GM23338 (cell line): ENCODE measurements around the gene TMEM237. TPM values are rescaled to one million over a fixed set of nuclear protein-coding genes. Genes with fewer than 3 reads are reported as not detected.

Source experiments
- ATAC-seq: fragments of 200-7000 bp; cut with Tn5 transposase; 3 replicates; pipeline ENCODE4 v1.9.1; 2020
- DNase-seq: peaks from one replicate; pipeline ENCODE4 v3.0.0-alpha.2; 2015; ENCODE audit warnings: low spot score
- H2AFZ ChIP-seq: fragments of 200-600 bp; sonication (generic); 2 replicates; pipeline ENCODE4 v1.8.0; 2016; ENCODE audit warnings: antibody characterized with exemption, mild to moderate bottlenecking, moderate library complexity
- H3F3A ChIP-seq: fragments of 200-600 bp; sonication (generic); replicated peaks from 2 replicates; pipeline ENCODE4 v1.8.0; 2017; ENCODE audit warnings: antibody characterized with exemption, mixed run types, low read depth
- H3K27ac ChIP-seq: fragments of 200-600 bp; sonication (generic); 2 replicates; pipeline ENCODE4 v1.6.1; 2016; ENCODE audit warnings: low read depth
- H3K27me3 ChIP-seq: fragments of 200-600 bp; sonication (generic); 2 replicates; pipeline ENCODE4 v1.8.0; 2016; ENCODE audit warnings: mild to moderate bottlenecking, mixed run types, moderate library complexity; ENCODE audit not compliant: insufficient read depth
- H3K36me3 ChIP-seq: fragments of 200-600 bp; sonication (generic); 2 replicates; pipeline ENCODE4 v1.8.0; 2016; ENCODE audit warnings: mild to moderate bottlenecking; ENCODE audit not compliant: insufficient read depth
- H3K4me1 ChIP-seq: fragments of 200-600 bp; sonication (generic); 2 replicates; pipeline ENCODE4 v1.8.0; 2016; ENCODE audit warnings: mild to moderate bottlenecking, moderate library complexity; ENCODE audit not compliant: insufficient read depth
- H3K4me2 ChIP-seq: fragments of 200-600 bp; sonication (generic); 2 replicates; pipeline ENCODE4 v1.7.1; 2017; ENCODE audit warnings: mixed run types
- H3K4me3 ChIP-seq: fragments of 200-600 bp; sonication (generic); 2 replicates; pipeline ENCODE4 v1.6.1; 2016; ENCODE audit warnings: mixed run types
- H3K79me2 ChIP-seq: fragments of 200-600 bp; sonication (generic); replicated peaks from 2 replicates; pipeline ENCODE4 v1.8.0; 2017; ENCODE audit warnings: mild to moderate bottlenecking; ENCODE audit not compliant: insufficient read depth
- H3K9me2 ChIP-seq: fragments of 200-600 bp; sonication (generic); 2 replicates; pipeline ENCODE4 v1.8.0; 2017; ENCODE audit not compliant: insufficient read depth
- H4K20me1 ChIP-seq: fragments of 200-600 bp; sonication (generic); replicated peaks from 2 replicates; pipeline ENCODE4 v1.8.0; 2017; ENCODE audit warnings: mild to moderate bottlenecking; ENCODE audit not compliant: insufficient read depth
- H3K27ac Mint-ChIP-seq: 2 replicates; pipeline ENCODE4 v1.8.0; 2020; ENCODE audit warnings: inconsistent platforms, mild to moderate bottlenecking, moderate library complexity, mixed read lengths
- H3K27me3 Mint-ChIP-seq: 3 replicates; pipeline ENCODE4 v1.8.0; 2022; ENCODE audit warnings: low read depth, mild to moderate bottlenecking, moderate library complexity, mixed read lengths, inconsistent platforms; ENCODE audit not compliant: insufficient read depth, poor library complexity
- H3K36me3 Mint-ChIP-seq: 3 replicates; pipeline ENCODE4 v1.8.0; 2021; ENCODE audit warnings: low read depth, mild to moderate bottlenecking, inconsistent platforms, moderate library complexity, mixed read lengths
- H3K4me1 Mint-ChIP-seq: 3 replicates; pipeline ENCODE4 v1.8.0; 2020; ENCODE audit warnings: mild to moderate bottlenecking, inconsistent platforms, mixed read lengths
- H3K4me3 Mint-ChIP-seq: 3 replicates; pipeline ENCODE4 v1.8.0; 2021; ENCODE audit warnings: moderate library complexity, mild to moderate bottlenecking, inconsistent platforms, mixed read lengths
- H3K9me3 Mint-ChIP-seq: 3 replicates; pipeline ENCODE4 v1.8.0; 2020; ENCODE audit warnings: moderate library complexity, mild to moderate bottlenecking, inconsistent platforms, mixed read lengths
- CREB1 ChIP-seq: fragments of 250-450 bp; sonication (Bioruptor Pico); IDR thresholded peaks from 2 replicates; pipeline ENCODE4 v1.5.0; 2020; ENCODE audit warnings: low read depth, mild to moderate bottlenecking, moderate library complexity
- EZH2 ChIP-seq: fragments of 200-600 bp; sonication (generic); IDR thresholded peaks from one replicate; pipeline ENCODE4 v1.8.0; 2017; ENCODE audit warnings: antibody characterized with exemption, mild to moderate bottlenecking, low read depth; ENCODE audit not compliant: unreplicated experiment
- EZH2phosphoT487 ChIP-seq: fragments of 200-600 bp; sonication (generic); IDR thresholded peaks from one replicate; pipeline ENCODE4 v1.8.1; 2018; ENCODE audit warnings: antibody characterized with exemption; ENCODE audit not compliant: unreplicated experiment
- JUNB ChIP-seq: IDR thresholded peaks from one replicate; pipeline ENCODE4 v1.6.1; 2016; ENCODE audit warnings: antibody characterized with exemption; ENCODE audit not compliant: unreplicated experiment
- NANOG ChIP-seq: IDR thresholded peaks from 2 replicates; pipeline ENCODE4 v1.6.1; 2016; ENCODE audit warnings: antibody characterized with exemption, borderline replicate concordance
- POLR2AphosphoS5 ChIP-seq: IDR thresholded peaks from 2 replicates; pipeline ENCODE4 v1.6.1; 2016; ENCODE audit warnings: antibody characterized with exemption, low read depth
- STAT1 ChIP-seq: IDR thresholded peaks from one replicate; pipeline ENCODE4 v1.6.1; 2016; ENCODE audit warnings: antibody characterized with exemption; ENCODE audit not compliant: unreplicated experiment
- ZNF114 ChIP-seq: fragments of 250-450 bp; sonication (Bioruptor Pico); IDR thresholded peaks from 2 replicates; pipeline ENCODE4 v1.5.0; 2020; ENCODE audit warnings: mild to moderate bottlenecking, moderate library complexity
- ZNF331 ChIP-seq: fragments of 250-450 bp; sonication (Bioruptor Pico); IDR thresholded peaks from 2 replicates; pipeline ENCODE4 v1.5.0; 2020; ENCODE audit warnings: low read depth, mild to moderate bottlenecking, moderate library complexity
- ZNF462 ChIP-seq: fragments of 250-450 bp; sonication (Bioruptor Pico); IDR thresholded peaks from 2 replicates; pipeline ENCODE4 v1.5.0; 2020; ENCODE audit warnings: mild to moderate bottlenecking, moderate library complexity
- polyA plus RNA-seq: library from polyadenylated mRNA; unstranded; fragments of >200 nt; fragmentation: Nextera tagmentation; extraction: Ambion mirVana; gene quantifications from 2 replicates; pipeline ENCODE4 v1.2.1, GENCODE V29; 2016
- total RNA-seq: library from RNA; depleted of rRNA; stranded (reverse); fragments of >200 nt; shearing (Covaris generic); gene quantifications from 2 replicates; pipeline ENCODE4 v1.2.3, GENCODE V29; 2014
- TF ChIP-seq, protein P1 (sequence below), 2 experiments: fragments of 200-600 bp in 1 of 2; sonication (generic) in 1 of 2; conservative IDR thresholded peaks; 2 replicates each; pipeline versions ENCODE4 v1.5.1 to v1.6.1; 2016 to 2017; ENCODE audit warnings: antibody characterized with exemption in 2 of 2, low read depth in 2 of 2, mild to moderate bottlenecking in 2 of 2, moderate library complexity in 1 of 2
- TF ChIP-seq, protein P2 (sequence below): IDR thresholded peaks from one replicate; pipeline ENCODE4 v1.6.1; 2018; ENCODE audit warnings: antibody characterized with exemption; ENCODE audit not compliant: unreplicated experiment
- TF ChIP-seq, protein P3 (sequence below): IDR thresholded peaks from 2 replicates; pipeline ENCODE4 v1.6.1; 2016; ENCODE audit warnings: antibody characterized with exemption

The TMEM237 gene
- total and polyA plus RNA-seq, 2 experiments from 2014 or later, result 42.0 to 48.9 TPM

DNA sequence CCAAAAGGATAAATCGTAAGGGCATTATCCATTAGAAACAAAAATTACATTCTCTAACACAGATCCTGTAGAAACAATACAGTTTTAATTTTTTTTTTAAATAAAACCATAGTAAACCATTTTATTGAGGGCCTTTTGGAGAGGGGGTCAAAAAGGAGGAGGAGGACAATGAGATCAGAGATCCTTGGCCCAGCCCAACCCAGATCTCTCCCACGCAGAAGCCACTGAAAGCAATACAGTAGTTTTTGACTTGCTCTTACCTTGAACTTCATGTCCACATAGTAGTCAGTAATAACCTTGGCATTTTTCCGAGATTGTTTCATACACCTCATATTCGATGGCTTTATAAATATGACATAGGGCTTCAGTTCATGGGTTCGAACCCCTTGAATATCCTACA lies 4.1 kb upstream of the TMEM237 start:
- Mint-ChIP-seq H3K36me3 (no peaks in the 10 kb centered on the region; the same call in 2 of the 3 replicates), H3K27ac (no peak overlapping the region), H3K4me3 (no peak overlapping the region), H3K9me3 (no peaks in the 10 kb centered on the region), H3K4me1 (peaks cover 10% of the 10 kb centered on the region), H3K27me3 (peaks cover 9% of the 10 kb centered on the region)
- no peak overlapping the region for H3K4me3 ChIP-seq
- no peaks in the 10 kb centered on the region for H3K27me3 ChIP-seq
- DNase-seq (no peak), ATAC-seq (no peak)
- peaks cover 4% of the 10 kb centered on the region; the same call in 1 of the 2 replicates for H3K4me1 ChIP-seq
- no peaks in the 10 kb centered on the region for H4K20me1 ChIP-seq
- H3K4me2 ChIP-seq, result no peak overlapping the region
- no peak overlapping the region for H3K27ac ChIP-seq
- no peaks in the 10 kb centered on the region for H3K36me3 ChIP-seq
- H2AFZ ChIP-seq, result no peak overlapping the region
- no peaks in the 10 kb centered on the region for H3K79me2 ChIP-seq
- TF ChIP-seq ZNF331 (no peak), NANOG (no peak), EZH2 (no peak), ZNF114 (CRISPR knock-in tag) (no peak), JUNB (no peak), EZH2phosphoT487 (no peak), ZNF462 (CRISPR knock-in tag) (no peak), CREB1 (CRISPR knock-in tag) (no peak), POLR2AphosphoS5 (no peak), STAT1 (no peak)
- TF ChIP-seq, protein P1, sequence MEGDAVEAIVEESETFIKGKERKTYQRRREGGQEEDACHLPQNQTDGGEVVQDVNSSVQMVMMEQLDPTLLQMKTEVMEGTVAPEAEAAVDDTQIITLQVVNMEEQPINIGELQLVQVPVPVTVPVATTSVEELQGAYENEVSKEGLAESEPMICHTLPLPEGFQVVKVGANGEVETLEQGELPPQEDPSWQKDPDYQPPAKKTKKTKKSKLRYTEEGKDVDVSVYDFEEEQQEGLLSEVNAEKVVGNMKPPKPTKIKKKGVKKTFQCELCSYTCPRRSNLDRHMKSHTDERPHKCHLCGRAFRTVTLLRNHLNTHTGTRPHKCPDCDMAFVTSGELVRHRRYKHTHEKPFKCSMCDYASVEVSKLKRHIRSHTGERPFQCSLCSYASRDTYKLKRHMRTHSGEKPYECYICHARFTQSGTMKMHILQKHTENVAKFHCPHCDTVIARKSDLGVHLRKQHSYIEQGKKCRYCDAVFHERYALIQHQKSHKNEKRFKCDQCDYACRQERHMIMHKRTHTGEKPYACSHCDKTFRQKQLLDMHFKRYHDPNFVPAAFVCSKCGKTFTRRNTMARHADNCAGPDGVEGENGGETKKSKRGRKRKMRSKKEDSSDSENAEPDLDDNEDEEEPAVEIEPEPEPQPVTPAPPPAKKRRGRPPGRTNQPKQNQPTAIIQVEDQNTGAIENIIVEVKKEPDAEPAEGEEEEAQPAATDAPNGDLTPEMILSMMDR (conservative IDR thresholded peaks at IDR 0.05; ENCODE audit: low read depth in 2 of 2), result no peak
- TF ChIP-seq, protein P2, sequence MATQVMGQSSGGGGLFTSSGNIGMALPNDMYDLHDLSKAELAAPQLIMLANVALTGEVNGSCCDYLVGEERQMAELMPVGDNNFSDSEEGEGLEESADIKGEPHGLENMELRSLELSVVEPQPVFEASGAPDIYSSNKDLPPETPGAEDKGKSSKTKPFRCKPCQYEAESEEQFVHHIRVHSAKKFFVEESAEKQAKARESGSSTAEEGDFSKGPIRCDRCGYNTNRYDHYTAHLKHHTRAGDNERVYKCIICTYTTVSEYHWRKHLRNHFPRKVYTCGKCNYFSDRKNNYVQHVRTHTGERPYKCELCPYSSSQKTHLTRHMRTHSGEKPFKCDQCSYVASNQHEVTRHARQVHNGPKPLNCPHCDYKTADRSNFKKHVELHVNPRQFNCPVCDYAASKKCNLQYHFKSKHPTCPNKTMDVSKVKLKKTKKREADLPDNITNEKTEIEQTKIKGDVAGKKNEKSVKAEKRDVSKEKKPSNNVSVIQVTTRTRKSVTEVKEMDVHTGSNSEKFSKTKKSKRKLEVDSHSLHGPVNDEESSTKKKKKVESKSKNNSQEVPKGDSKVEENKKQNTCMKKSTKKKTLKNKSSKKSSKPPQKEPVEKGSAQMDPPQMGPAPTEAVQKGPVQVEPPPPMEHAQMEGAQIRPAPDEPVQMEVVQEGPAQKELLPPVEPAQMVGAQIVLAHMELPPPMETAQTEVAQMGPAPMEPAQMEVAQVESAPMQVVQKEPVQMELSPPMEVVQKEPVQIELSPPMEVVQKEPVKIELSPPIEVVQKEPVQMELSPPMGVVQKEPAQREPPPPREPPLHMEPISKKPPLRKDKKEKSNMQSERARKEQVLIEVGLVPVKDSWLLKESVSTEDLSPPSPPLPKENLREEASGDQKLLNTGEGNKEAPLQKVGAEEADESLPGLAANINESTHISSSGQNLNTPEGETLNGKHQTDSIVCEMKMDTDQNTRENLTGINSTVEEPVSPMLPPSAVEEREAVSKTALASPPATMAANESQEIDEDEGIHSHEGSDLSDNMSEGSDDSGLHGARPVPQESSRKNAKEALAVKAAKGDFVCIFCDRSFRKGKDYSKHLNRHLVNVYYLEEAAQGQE, result no peak
- TF ChIP-seq, protein P3, sequence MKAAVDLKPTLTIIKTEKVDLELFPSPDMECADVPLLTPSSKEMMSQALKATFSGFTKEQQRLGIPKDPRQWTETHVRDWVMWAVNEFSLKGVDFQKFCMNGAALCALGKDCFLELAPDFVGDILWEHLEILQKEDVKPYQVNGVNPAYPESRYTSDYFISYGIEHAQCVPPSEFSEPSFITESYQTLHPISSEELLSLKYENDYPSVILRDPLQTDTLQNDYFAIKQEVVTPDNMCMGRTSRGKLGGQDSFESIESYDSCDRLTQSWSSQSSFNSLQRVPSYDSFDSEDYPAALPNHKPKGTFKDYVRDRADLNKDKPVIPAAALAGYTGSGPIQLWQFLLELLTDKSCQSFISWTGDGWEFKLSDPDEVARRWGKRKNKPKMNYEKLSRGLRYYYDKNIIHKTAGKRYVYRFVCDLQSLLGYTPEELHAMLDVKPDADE, result no peak
- no peaks in the 10 kb centered on the region for H3F3A ChIP-seq
- no peaks in the 10 kb centered on the region for H3K9me2 ChIP-seq
